ENCODE data around the gene SULT1C2.

GRCh38 chr2:108314586-108315296, 26.0 kb downstream of the SULT1C2 start:
- no peak for TF ChIP-seq CTCF (IDR thresholded peaks at IDR 0.05; ENCODE audit: low read length)
- TF ChIP-seq EZH2 (IDR thresholded peaks at IDR 0.05; ENCODE audit: borderline replicate concordance, low read length), result no peak

Measured in OCI-LY1 (cell line).